GM23338 (cell line): Measurements from ENCODE around the gene ZBTB20. TPM values are rescaled to one million over a fixed set of nuclear protein-coding genes. Genes with fewer than 3 reads are reported as not detected.

ENCODE experiments used
- ATAC-seq: fragments of 200-7000 bp; cut with Tn5 transposase; 3 replicates; pipeline ENCODE4 v1.9.1; 2020
- DNase-seq: peaks from one replicate; pipeline ENCODE4 v3.0.0-alpha.2; 2015; ENCODE audit warnings: low spot score
- H2AFZ ChIP-seq: fragments of 200-600 bp; sonication (generic); 2 replicates; pipeline ENCODE4 v1.8.0; 2016; ENCODE audit warnings: antibody characterized with exemption, mild to moderate bottlenecking, moderate library complexity
- H3F3A ChIP-seq: fragments of 200-600 bp; sonication (generic); replicated peaks from 2 replicates; pipeline ENCODE4 v1.8.0; 2017; ENCODE audit warnings: antibody characterized with exemption, mixed run types, low read depth
- H3K27ac ChIP-seq: fragments of 200-600 bp; sonication (generic); 2 replicates; pipeline ENCODE4 v1.6.1; 2016; ENCODE audit warnings: low read depth
- H3K27me3 ChIP-seq: fragments of 200-600 bp; sonication (generic); 2 replicates; pipeline ENCODE4 v1.8.0; 2016; ENCODE audit warnings: mild to moderate bottlenecking, mixed run types, moderate library complexity; ENCODE audit not compliant: insufficient read depth
- H3K36me3 ChIP-seq: fragments of 200-600 bp; sonication (generic); 2 replicates; pipeline ENCODE4 v1.8.0; 2016; ENCODE audit warnings: mild to moderate bottlenecking; ENCODE audit not compliant: insufficient read depth
- H3K4me1 ChIP-seq: fragments of 200-600 bp; sonication (generic); 2 replicates; pipeline ENCODE4 v1.8.0; 2016; ENCODE audit warnings: mild to moderate bottlenecking, moderate library complexity; ENCODE audit not compliant: insufficient read depth
- H3K4me2 ChIP-seq: fragments of 200-600 bp; sonication (generic); 2 replicates; pipeline ENCODE4 v1.7.1; 2017; ENCODE audit warnings: mixed run types
- H3K4me3 ChIP-seq: fragments of 200-600 bp; sonication (generic); 2 replicates; pipeline ENCODE4 v1.6.1; 2016; ENCODE audit warnings: mixed run types
- H3K79me2 ChIP-seq: fragments of 200-600 bp; sonication (generic); replicated peaks from 2 replicates; pipeline ENCODE4 v1.8.0; 2017; ENCODE audit warnings: mild to moderate bottlenecking; ENCODE audit not compliant: insufficient read depth
- H3K9me2 ChIP-seq: fragments of 200-600 bp; sonication (generic); 2 replicates; pipeline ENCODE4 v1.8.0; 2017; ENCODE audit not compliant: insufficient read depth
- H4K20me1 ChIP-seq: fragments of 200-600 bp; sonication (generic); replicated peaks from 2 replicates; pipeline ENCODE4 v1.8.0; 2017; ENCODE audit warnings: mild to moderate bottlenecking; ENCODE audit not compliant: insufficient read depth
- H3K27ac Mint-ChIP-seq: 2 replicates; pipeline ENCODE4 v1.8.0; 2020; ENCODE audit warnings: inconsistent platforms, mild to moderate bottlenecking, moderate library complexity, mixed read lengths
- H3K27me3 Mint-ChIP-seq: 3 replicates; pipeline ENCODE4 v1.8.0; 2022; ENCODE audit warnings: low read depth, mild to moderate bottlenecking, moderate library complexity, mixed read lengths, inconsistent platforms; ENCODE audit not compliant: insufficient read depth, poor library complexity
- H3K36me3 Mint-ChIP-seq: 3 replicates; pipeline ENCODE4 v1.8.0; 2021; ENCODE audit warnings: low read depth, mild to moderate bottlenecking, inconsistent platforms, moderate library complexity, mixed read lengths
- H3K4me1 Mint-ChIP-seq: 3 replicates; pipeline ENCODE4 v1.8.0; 2020; ENCODE audit warnings: mild to moderate bottlenecking, inconsistent platforms, mixed read lengths
- H3K4me3 Mint-ChIP-seq: 3 replicates; pipeline ENCODE4 v1.8.0; 2021; ENCODE audit warnings: moderate library complexity, mild to moderate bottlenecking, inconsistent platforms, mixed read lengths
- H3K9me3 Mint-ChIP-seq: 3 replicates; pipeline ENCODE4 v1.8.0; 2020; ENCODE audit warnings: moderate library complexity, mild to moderate bottlenecking, inconsistent platforms, mixed read lengths
- CTCF ChIP-seq, 2 experiments: fragments of 200-600 bp in 1 of 2; sonication (generic) in 1 of 2; conservative IDR thresholded peaks; 2 replicates each; pipeline versions ENCODE4 v1.5.1 to v1.6.1; 2016 to 2017; ENCODE audit warnings: antibody characterized with exemption in 2 of 2, low read depth in 2 of 2, mild to moderate bottlenecking in 2 of 2, moderate library complexity in 1 of 2
- ETS1 ChIP-seq: IDR thresholded peaks from 2 replicates; pipeline ENCODE4 v1.6.1; 2016; ENCODE audit warnings: antibody characterized with exemption
- NANOG ChIP-seq: IDR thresholded peaks from 2 replicates; pipeline ENCODE4 v1.6.1; 2016; ENCODE audit warnings: antibody characterized with exemption, borderline replicate concordance
- ZNF331 ChIP-seq: fragments of 250-450 bp; sonication (Bioruptor Pico); IDR thresholded peaks from 2 replicates; pipeline ENCODE4 v1.5.0; 2020; ENCODE audit warnings: low read depth, mild to moderate bottlenecking, moderate library complexity
- ZNF462 ChIP-seq: fragments of 250-450 bp; sonication (Bioruptor Pico); IDR thresholded peaks from 2 replicates; pipeline ENCODE4 v1.5.0; 2020; ENCODE audit warnings: mild to moderate bottlenecking, moderate library complexity
- polyA plus RNA-seq: library from polyadenylated mRNA; unstranded; fragments of >200 nt; fragmentation: Nextera tagmentation; extraction: Ambion mirVana; gene quantifications from 2 replicates; pipeline ENCODE4 v1.2.1, GENCODE V29; 2016
- total RNA-seq: library from RNA; depleted of rRNA; stranded (reverse); fragments of >200 nt; shearing (Covaris generic); gene quantifications from 2 replicates; pipeline ENCODE4 v1.2.3, GENCODE V29; 2014

Gene ZBTB20
- total and polyA plus RNA-seq, 2 experiments from 2014 or later: 2.0 to 3.3 TPM

DNA sequence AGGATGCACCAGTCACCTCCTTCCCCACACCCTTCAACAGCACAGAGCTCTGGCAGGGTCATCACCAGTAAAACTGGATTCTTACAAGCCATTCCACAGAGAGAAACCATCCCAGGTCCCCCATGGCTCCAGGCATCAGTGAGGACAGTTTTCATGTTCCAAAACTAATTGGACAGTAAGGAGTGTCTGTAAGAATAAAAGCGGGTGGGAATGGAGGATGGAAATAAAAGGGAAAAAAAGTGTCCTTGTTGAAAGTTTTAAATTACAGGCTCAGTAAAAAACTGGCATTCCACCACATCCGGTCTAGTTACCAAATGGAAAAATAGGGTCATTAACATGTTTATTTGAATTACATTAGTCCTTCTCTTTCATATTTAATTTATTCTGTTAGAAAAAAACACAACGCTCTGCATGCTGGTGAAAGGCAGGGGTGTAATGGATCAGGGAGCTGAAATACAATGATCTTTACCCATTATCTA is 735.9 kb downstream of the ZBTB20 start:
- Histone ChIP-seq H4K20me1 (no peaks in the 10 kb centered on the region), H2AFZ (no peak overlapping the region), H3K4me2 (peak overlapping the region; percentile 62), H3F3A (no peaks in the 10 kb centered on the region), H3K4me1 (peaks cover 46% of the 10 kb centered on the region), H3K4me3 (peak overlapping the region; percentile 24), H3K36me3 (no peaks in the 10 kb centered on the region), H3K79me2 (no peaks in the 10 kb centered on the region), H3K27ac (peak overlapping the region; percentile 88), H3K27me3 (no peaks in the 10 kb centered on the region), H3K9me2 (no peaks in the 10 kb centered on the region)
- peak; percentile 48; the same call in 1 of the 2 replicates for TF ChIP-seq ZNF462 (CRISPR knock-in tag)
- no peak for TF ChIP-seq ZNF331 (CRISPR knock-in tag)
- TF ChIP-seq CTCF (conservative IDR thresholded peaks at IDR 0.05; ENCODE audit: low read depth in 2 of 2): no peak
- no peak for TF ChIP-seq ETS1
- 0 out of 2 replicates have a peak, but pooled peaks have one; percentile 53 for TF ChIP-seq NANOG
- Mint-ChIP-seq H3K36me3 (no peaks in the 10 kb centered on the region), H3K27me3 (no peaks in the 10 kb centered on the region), H3K4me1 (peaks cover 60% of the 10 kb centered on the region), H3K9me3 (no peaks in the 10 kb centered on the region), H3K27ac (peak overlapping the region; percentile 87), H3K4me3 (no peak overlapping the region)
- peak; percentile 29 for ATAC-seq
- DNase-seq: no peak
